Activated CD4-positive, alpha-beta T cell treated with anti-CD3 and anti-CD28 coated beads, Interleukin-2, amount 10 ng/mL, durations not matched to agents 7 days and 5 days (primary cell): ENCODE measurements around the gene ATAD2B. TPM values are rescaled to one million over a fixed set of nuclear protein-coding genes. Genes with fewer than 3 reads are reported as not detected.

Experiments
- CTCF ChIA-PET: fragments of 350-600 bp; sonication (Branson Sonifier 250); formaldehyde crosslinking; loops from one replicate; lab custom pipeline; 2021; ENCODE audit warnings: antibody characterized with exemption; lab: Charles Lee
- POLR2A ChIA-PET: fragments of 350-600 bp; sonication (Branson Sonifier 250); formaldehyde crosslinking; loops from one replicate; lab custom pipeline; 2021; ENCODE audit warnings: antibody characterized with exemption; lab: Charles Lee
- DNase-seq: peaks from one replicate; pipeline ENCODE4 v3.0.0-alpha.2; 2020
- H3K27ac Mint-ChIP-seq: one replicate; pipeline ENCODE4 v1.8.0; 2021; ENCODE audit warnings: mild to moderate bottlenecking, moderate library complexity, mixed read lengths
- H3K27me3 Mint-ChIP-seq: one replicate; pipeline ENCODE4 v1.8.0; 2021; ENCODE audit warnings: mixed read lengths
- H3K36me3 Mint-ChIP-seq: one replicate; pipeline ENCODE4 v1.8.0; 2021; ENCODE audit warnings: low read depth, mixed read lengths
- H3K4me1 Mint-ChIP-seq: one replicate; pipeline ENCODE4 v1.8.0; 2021; ENCODE audit warnings: mixed read lengths
- H3K4me3 Mint-ChIP-seq: one replicate; pipeline ENCODE4 v1.8.0; 2021; ENCODE audit warnings: mild to moderate bottlenecking, moderate library complexity, mixed read lengths
- H3K9me3 Mint-ChIP-seq: one replicate; pipeline ENCODE4 v1.8.0; 2021; ENCODE audit warnings: mixed read lengths
- total RNA-seq, 2 experiments: library from RNA; stranded (reverse); gene quantifications; one replicate each; pipeline ENCODE4 v1.2.3, GENCODE V29; 2021

Gene ATAD2B
- total RNA-seq, 2 experiments from 2014 or later: 24.7 to 25.6 TPM

DNA sequence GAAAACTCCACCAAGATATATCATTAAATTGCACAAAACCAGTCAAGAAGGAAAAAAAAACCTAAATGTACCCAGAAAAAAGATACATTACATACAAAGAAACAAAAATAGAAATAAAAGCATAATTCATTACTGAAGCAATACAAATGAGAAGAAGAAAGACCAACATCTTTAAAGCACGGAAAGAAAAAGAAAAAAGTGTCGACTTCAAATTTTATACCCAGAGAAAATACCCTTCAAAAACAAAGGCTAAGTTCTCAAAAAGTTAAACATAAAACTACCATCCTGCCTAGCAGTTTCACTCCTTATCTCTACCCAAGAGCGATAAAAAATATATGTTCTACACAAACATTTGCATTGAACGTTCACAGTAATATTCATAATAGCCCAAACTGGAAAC lies 82.0 kb downstream of the ATAD2B start:
- H3K9me3 Mint-ChIP-seq: peaks cover 16% of the 10 kb centered on the region
- H3K4me1 Mint-ChIP-seq: peaks cover 5% of the 10 kb centered on the region
- no peaks in the 10 kb centered on the region for H3K27me3 Mint-ChIP-seq
- no peak overlapping the region for H3K4me3 Mint-ChIP-seq
- POLR2A ChIA-PET: no interaction called here
- no peak overlapping the region for H3K27ac Mint-ChIP-seq
- H3K36me3 Mint-ChIP-seq: peaks cover 32% of the 10 kb centered on the region
- no peak for DNase-seq
- CTCF ChIA-PET: no interaction called here

DNA sequence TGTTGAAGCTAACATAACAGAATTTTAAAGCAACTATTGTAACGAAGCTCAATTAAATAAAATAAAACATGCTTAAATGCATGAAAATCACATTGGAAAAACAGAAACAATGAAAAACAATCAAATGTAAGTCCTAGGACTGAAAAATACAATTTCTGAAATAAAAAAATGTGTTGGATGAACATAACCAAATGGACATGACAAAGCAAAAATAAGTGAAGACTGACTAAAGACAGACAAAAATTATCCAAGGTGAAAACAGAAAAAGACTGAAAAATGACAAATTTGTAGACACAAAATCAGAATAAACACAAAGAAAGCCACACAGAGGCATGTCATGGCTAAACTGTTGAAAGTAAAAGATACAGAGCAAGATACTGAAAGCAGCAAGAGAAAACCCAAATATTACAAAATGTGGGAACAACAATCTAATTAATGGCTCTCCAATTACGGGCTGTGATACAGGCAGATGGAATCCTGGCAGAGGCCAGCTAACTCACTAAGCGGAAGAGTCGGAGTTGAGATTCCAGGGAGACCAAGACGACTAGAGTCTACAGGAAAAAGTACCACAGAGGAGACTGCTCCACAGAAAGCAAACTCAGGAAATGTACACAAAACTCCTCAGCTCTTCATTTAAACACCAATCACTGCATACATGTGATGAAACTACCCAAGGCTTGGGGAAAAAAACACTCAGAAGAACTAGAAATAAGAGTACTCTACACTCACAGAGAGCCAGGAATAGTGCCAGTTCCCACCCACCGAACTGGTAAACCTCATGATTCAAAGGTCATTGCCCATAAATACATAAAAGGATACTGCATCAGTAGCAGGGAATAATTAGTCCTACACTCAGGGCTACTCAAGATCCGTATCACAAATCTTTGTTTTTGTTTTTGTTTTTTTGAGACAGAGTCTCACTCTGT lies 83.6 kb downstream of the ATAD2B start:
- ChIA-PET POLR2A (no interaction called here), CTCF (interaction anchor here (0.8 to 1.1 kb wide), 2 partner anchors 13 to 19 kb away, joined by 3 read pairs; no protein-coding TSS in a partner anchor)
- no peak overlapping the region for H3K27ac Mint-ChIP-seq

DNA sequence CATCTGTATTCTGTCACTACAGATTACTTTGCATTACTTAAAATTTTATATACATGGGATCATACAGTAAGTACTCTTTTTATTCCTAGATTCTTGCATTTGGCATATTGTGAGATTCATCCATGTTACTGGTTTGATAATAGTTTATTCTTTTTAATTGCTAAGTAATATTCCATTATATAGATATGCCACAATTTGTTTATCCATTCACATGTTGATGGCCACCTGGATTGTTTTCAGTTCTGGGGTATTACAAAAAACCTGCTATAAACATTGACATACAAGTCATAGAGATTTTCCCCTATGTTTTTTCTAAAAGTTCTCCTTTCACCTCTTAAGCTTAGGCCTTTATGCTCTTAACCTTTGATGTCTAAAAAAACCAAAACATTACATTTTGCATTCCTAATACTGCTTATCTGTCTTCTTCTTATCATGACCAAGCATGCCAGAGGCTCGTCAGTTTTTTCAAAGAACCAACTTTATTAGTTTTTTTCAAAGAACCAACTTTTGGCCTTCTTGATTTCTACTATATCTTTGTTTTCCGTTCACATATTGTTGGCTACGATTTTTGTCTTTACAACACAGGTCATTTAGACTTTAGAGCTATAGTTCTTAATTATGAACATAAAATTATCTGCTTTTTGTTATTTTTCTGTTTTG lies 86.9 kb downstream of the ATAD2B start:
- peaks cover 36% of the 10 kb centered on the region for H3K36me3 Mint-ChIP-seq
- H3K9me3 Mint-ChIP-seq: peaks cover 13% of the 10 kb centered on the region
- H3K27ac Mint-ChIP-seq: no peak overlapping the region
- CTCF ChIA-PET: no interaction called here
- POLR2A ChIA-PET: no interaction called here
- H3K27me3 Mint-ChIP-seq: no peaks in the 10 kb centered on the region
- no peak for DNase-seq
- H3K4me1 Mint-ChIP-seq: peaks cover 5% of the 10 kb centered on the region
- H3K4me3 Mint-ChIP-seq: no peak overlapping the region

More for the DNA sequence above, 83.6 kb downstream of the ATAD2B start:
- Mint-ChIP-seq H3K36me3 (peaks cover 34% of the 10 kb centered on the region), H3K9me3 (peaks cover 16% of the 10 kb centered on the region), H3K4me3 (no peak overlapping the region), H3K27me3 (no peaks in the 10 kb centered on the region), H3K4me1 (peaks cover 5% of the 10 kb centered on the region)
- no peak for DNase-seq

DNA sequence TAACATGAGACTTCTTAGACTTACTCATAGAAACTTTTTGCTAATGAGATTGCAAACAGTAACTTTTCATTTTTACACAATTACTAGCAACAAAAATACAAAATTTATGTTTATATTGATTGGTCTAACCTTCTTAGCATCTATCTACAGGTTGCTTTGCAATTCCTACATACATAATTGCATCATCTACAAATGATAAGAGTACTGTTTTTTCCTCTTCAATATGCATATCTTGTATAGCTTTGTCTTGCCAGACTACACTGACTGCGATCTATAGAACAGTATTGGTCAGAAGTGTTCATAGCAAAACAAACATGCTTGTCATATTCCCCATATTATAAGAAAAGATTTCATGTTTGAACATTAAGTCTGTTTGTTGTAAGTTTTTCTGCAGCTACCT lies 87.9 kb downstream of the ATAD2B start:
- H3K27ac Mint-ChIP-seq: no peak overlapping the region
- peaks cover 5% of the 10 kb centered on the region for H3K4me1 Mint-ChIP-seq

DNA sequence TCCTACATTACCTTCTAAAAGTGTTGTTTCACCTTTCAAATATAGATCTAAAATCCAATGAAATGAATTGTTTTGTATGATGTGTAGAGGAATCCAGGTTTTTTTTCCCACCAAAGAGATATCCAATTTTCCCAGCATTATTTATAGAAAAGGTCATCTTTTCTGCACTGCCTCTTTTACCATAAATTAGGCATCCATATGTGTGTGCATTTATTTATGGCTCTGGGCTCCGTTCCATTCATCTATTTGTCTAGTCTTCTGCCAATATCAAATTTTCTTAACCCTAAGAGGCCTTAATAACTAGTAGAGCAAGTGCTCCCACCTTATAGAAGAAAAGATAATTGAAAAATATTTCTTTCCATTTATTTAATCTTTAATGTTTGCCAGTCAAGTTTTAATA lies 88.3 kb downstream of the ATAD2B start:
- Mint-ChIP-seq H3K27me3 (no peaks in the 10 kb centered on the region), H3K4me1 (peaks cover 5% of the 10 kb centered on the region), H3K27ac (no peak overlapping the region), H3K36me3 (peaks cover 26% of the 10 kb centered on the region), H3K9me3 (peaks cover 3% of the 10 kb centered on the region), H3K4me3 (no peak overlapping the region)
- ChIA-PET CTCF (no interaction called here), POLR2A (no interaction called here)
- no peak for DNase-seq

More for the DNA sequence above, 87.9 kb downstream of the ATAD2B start:
- CTCF ChIA-PET: no interaction called here
- DNase-seq: no peak
- POLR2A ChIA-PET: no interaction called here
- Mint-ChIP-seq H3K4me3 (no peak overlapping the region), H3K36me3 (peaks cover 26% of the 10 kb centered on the region), H3K27me3 (no peaks in the 10 kb centered on the region), H3K9me3 (peaks cover 3% of the 10 kb centered on the region)

DNA sequence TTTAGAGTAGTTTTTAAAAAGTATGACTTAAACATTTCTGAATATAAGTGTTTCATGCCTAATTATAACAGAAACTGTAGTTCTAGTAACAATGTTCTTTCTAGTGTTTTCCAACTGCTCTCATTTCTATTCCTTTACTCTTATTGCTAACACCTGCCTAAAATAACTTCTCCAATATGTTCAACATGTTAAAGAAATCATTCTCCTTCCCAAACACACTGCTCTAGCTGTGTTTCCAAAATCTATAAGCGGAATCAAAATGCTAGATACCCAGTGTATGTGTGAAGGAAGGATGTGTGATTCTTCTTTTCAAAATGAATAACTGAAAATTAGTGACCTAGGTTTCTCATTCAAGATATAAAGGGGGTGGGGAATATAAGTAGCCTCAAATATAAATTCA lies 89.1 kb downstream of the ATAD2B start:
- ChIA-PET CTCF (no interaction called here), POLR2A (no interaction called here)
- no peak overlapping the region for H3K27ac Mint-ChIP-seq
- peaks cover 19% of the 10 kb centered on the region for H3K36me3 Mint-ChIP-seq
- no peak overlapping the region for H3K4me3 Mint-ChIP-seq
- no peaks in the 10 kb centered on the region for H3K27me3 Mint-ChIP-seq
- H3K4me1 Mint-ChIP-seq: no peaks in the 10 kb centered on the region
- no peak for DNase-seq
- H3K9me3 Mint-ChIP-seq: no peaks in the 10 kb centered on the region

DNA sequence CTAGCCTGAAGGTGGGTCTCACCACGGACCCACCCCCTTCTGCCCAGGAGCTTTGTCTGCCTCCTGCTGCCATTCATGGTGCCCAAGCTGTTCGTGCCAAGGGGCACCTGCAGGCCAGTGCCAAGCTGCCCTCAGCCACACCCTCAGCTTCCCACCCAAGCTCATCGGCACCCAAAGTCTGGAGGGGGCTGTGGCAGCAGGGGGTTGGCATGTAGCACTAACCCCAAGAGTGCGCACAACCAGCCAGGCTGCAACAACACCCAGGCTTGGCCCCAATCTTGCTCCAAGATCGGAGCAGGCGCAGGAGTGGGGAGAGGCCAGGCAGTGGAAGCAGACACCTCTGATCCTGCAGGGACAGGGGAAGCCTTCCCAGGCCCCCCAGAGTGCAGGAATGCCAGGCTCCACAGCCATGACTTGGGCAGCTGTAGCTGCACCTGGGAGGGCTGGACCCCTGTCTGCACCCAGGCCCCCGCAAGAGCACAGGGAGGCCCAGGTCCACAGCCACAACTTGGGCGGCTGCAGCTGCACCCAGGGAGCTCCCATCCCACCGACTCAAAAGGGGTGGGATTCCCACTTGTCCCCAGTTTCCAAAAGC lies 89.9 kb downstream of the ATAD2B start:
- H3K36me3 Mint-ChIP-seq: peaks cover 19% of the 10 kb centered on the region
- no peak overlapping the region for H3K27ac Mint-ChIP-seq
- ChIA-PET POLR2A (no interaction called here), CTCF (interaction anchor here (1.3 to 2.0 kb wide), 2 partner anchors 14 to 90 kb away, joined by 3 to 9 read pairs; partner anchors contain the start of gene ATAD2B)
- no peaks in the 10 kb centered on the region for H3K4me1 Mint-ChIP-seq
- DNase-seq: no peak
- H3K9me3 Mint-ChIP-seq: no peaks in the 10 kb centered on the region
- no peak overlapping the region for H3K4me3 Mint-ChIP-seq
- H3K27me3 Mint-ChIP-seq: no peaks in the 10 kb centered on the region

DNA sequence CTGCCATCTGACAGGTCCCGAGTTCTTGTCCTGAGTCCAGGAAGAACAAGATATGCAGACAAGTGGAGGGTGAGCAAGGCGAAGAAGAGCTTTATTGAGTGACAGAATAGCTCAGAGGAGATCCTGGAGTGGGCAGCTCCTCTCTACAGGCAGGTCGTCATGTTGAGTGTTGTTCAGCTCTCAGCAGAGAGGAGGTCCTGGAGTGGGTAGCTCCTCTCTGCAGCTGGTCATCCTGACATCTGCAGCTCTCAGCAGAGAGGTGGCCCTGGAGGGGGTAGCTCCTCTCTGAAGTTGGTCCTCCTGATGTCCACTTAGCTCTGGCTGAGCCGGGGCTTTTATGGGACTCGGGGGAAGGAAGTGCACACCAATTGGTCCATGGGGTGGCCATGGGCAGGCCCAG lies 90.4 kb downstream of the ATAD2B start:
- ChIA-PET CTCF (interaction anchor here (1.3 to 2.0 kb wide), 2 partner anchors 14 to 91 kb away, joined by 3 to 9 read pairs; partner anchors contain the start of gene ATAD2B), POLR2A (interaction anchor here (0.5 kb wide), 1 partner anchor 136 kb away, joined by 4 read pairs; no protein-coding TSS in a partner anchor)
- H3K4me3 Mint-ChIP-seq: no peak overlapping the region

DNA sequence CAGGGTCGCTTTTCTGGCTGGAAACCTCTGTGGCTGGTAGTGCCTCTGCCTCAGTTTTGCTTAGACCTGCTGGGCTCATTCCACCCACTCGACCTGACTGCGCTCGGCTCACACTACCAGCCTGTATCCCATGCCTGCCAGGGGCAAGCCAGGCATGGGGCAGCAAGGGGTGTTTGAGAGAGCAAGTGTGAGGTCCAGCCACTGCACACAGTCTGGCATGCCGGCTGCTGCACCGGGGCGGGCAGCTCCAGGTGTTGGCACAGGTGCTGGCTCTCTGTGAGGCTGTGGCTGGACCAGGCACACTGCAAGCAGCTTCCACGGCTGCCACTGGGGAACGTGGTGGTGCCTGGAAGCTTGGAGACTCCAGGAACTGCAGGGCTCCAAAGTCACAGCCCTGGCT lies 90.9 kb downstream of the ATAD2B start:
- DNase-seq: no peak
- ChIA-PET CTCF (interaction anchor here (1.3 to 2.0 kb wide), 2 partner anchors 15 to 91 kb away, joined by 3 to 9 read pairs; partner anchors contain the start of gene ATAD2B), POLR2A (interaction anchor here (0.5 kb wide), 1 partner anchor 137 kb away, joined by 4 read pairs; no protein-coding TSS in a partner anchor)
- H3K36me3 Mint-ChIP-seq: peaks cover 15% of the 10 kb centered on the region
- H3K27ac Mint-ChIP-seq: no peak overlapping the region
- H3K4me1 Mint-ChIP-seq: no peaks in the 10 kb centered on the region
- no peak overlapping the region for H3K4me3 Mint-ChIP-seq
- H3K9me3 Mint-ChIP-seq: no peaks in the 10 kb centered on the region
- no peaks in the 10 kb centered on the region for H3K27me3 Mint-ChIP-seq

More for the DNA sequence above, 90.4 kb downstream of the ATAD2B start:
- no peak for DNase-seq
- Mint-ChIP-seq H3K27me3 (no peaks in the 10 kb centered on the region), H3K36me3 (peaks cover 17% of the 10 kb centered on the region), H3K4me1 (no peaks in the 10 kb centered on the region), H3K27ac (no peak overlapping the region), H3K9me3 (no peaks in the 10 kb centered on the region)

DNA sequence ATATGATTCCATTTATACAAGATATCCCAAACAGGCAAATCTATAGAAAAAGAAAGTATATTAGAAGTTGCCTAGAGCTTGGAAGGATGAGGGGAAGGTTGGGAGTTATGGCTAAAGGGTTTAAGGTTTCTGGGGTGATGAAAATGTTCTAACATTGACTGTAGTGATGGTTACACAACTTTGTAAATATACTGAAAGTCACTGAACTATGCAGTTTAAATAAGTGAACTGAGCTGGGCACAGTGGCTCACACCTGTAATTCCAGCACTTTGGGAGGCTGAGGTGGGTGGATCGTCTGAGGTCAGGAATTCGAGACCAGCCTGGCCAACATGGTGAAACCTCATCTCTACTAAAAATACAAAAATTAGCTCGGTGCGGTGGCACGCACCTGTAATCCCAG lies 91.5 kb downstream of the ATAD2B start:
- no peak for DNase-seq
- Mint-ChIP-seq H3K36me3 (peaks cover 10% of the 10 kb centered on the region), H3K4me3 (no peak overlapping the region), H3K9me3 (no peaks in the 10 kb centered on the region), H3K27me3 (no peaks in the 10 kb centered on the region), H3K4me1 (no peaks in the 10 kb centered on the region), H3K27ac (no peak overlapping the region)
- ChIA-PET POLR2A (no interaction called here), CTCF (interaction anchor here (2.0 kb wide), 1 partner anchor 15 kb away, joined by 9 read pairs; no protein-coding TSS in a partner anchor)

DNA sequence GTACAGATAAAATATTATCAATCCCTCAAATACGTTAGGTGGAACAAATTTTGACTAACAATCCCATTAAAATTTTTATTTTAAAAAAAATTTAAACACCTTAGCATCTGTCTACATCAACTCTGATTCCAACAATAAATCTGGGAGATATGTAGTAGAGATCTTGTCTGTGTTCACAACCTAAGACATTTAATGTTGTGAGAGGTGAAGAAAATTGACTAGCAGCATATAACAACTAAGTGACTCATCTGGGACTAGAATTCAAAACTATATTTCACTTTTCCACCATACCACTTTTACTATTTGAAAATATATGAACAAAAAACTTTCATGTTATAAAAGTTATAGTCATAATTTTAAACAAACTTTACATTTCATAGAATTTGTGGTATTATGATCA lies 97.9 kb downstream of the ATAD2B start:
- H3K9me3 Mint-ChIP-seq: no peaks in the 10 kb centered on the region
- ChIA-PET POLR2A (no interaction called here), CTCF (no interaction called here)
- no peaks in the 10 kb centered on the region for H3K27me3 Mint-ChIP-seq
- no peak for DNase-seq
- peaks cover 7% of the 10 kb centered on the region for H3K36me3 Mint-ChIP-seq
- H3K4me1 Mint-ChIP-seq: no peaks in the 10 kb centered on the region
- H3K4me3 Mint-ChIP-seq: no peak overlapping the region
- H3K27ac Mint-ChIP-seq: no peak overlapping the region

DNA sequence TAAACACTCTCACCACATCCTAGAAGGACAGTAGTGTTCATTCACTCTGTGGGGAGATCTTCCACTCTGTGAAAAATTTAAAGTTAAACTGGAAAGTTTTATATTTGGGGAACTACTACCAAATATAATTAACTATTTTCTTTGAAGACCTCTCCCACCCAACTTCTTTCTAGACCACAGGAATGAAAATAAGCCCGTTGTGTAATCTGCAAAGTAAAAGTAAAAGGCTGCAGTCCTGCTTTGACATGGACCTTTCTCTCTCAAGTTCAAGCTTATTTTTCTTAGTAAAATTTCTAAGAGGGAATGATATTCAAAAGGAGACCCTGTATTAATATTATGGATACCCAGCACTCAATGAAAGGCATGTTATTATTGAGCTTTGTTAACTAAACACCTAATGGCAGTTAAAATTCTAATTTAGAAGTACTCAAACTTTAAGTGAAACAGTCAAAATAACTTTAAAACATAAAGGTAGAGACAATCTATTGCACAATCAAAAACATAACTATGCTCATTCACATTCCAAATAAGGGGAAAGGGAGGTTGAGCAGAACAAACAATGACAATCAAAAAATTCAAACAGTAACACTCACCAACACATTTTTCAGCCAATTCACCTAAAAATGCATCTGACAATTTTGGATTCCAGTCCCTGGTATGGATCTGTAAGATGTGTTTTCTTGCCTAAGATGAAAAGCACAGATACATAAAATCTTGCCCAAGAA lies 98.5 kb downstream of the ATAD2B start:
- Mint-ChIP-seq H3K27me3 (no peaks in the 10 kb centered on the region), H3K27ac (no peak overlapping the region), H3K4me1 (no peaks in the 10 kb centered on the region), H3K36me3 (peaks cover 7% of the 10 kb centered on the region), H3K4me3 (no peak overlapping the region), H3K9me3 (no peaks in the 10 kb centered on the region)
- ChIA-PET POLR2A (no interaction called here), CTCF (interaction anchor here (0.6 kb wide), 1 partner anchor 22 kb away, joined by 3 read pairs; no protein-coding TSS in a partner anchor)
- DNase-seq: no peak
